ENCODE results near the gene TBC1D9. TPM values are rescaled to one million over a fixed set of nuclear protein-coding genes. Genes with fewer than 3 reads are reported as not detected.

TBC1D9 gene
- polyA plus RNA-seq, 1 donor (not counting 4 experiments of a cell fraction or from before 2014, with no cell fraction given): 11.6 TPM

DNA sequence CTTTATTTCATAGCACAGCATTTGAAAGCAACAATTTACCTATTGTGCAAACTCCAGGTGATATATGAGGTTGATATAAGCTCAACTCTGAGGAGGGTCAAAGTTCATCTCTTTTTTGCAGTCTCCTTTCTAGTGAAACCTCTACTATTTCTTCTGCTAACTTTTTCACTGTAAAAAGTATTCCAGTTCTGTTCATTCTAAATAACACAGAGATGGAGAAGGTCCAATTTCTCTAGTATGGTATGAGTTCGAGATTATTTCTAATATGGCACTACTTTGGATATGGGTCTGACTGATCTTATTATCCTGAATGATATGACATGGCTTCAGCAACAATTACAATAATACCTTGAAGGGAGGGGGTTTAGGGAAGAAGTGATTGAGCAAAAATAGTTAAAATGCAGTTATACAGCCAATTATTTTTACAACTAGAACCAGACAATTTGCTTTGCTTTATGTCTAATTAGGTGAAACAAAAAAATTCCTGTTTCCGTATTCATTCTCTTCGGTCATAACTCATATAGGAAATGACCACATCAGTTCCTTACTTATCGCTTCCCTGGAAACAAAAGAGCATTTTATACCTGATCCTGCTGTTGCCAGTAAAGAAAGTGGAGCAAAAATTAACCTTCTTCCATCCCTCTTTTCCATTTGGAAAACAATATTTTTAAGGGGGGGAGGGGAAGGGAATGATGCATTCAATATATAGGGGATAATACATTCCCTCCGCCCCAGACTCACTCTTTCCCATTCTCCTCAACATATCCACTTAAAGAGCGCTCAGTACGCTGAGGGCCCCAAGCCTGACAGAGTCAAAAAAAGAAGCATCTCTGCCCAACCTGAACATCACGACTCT, 1.0 kb downstream of the TBC1D9 start:
- FAIRE-seq (no peak), DNase-seq (ENCODE audit: low read depth, low spot score) (no peak)
- Histone ChIP-seq H3K27ac (ENCODE audit: control insufficient read depth, insufficient read depth, low read length) (peak overlapping the region; percentile 68), H3K9me3 (ENCODE audit: control insufficient read depth, low read depth, low read length) (no peaks in the 10 kb centered on the region), H3K4me2 (ENCODE audit: control insufficient read depth, extremely low read depth, insufficient read depth, low read depth, low read length) (peak overlapping the region; percentile 55), H3K27me3 (ENCODE audit: control insufficient read depth, extremely low read depth, insufficient read depth, low read length) (no peaks in the 10 kb centered on the region), H3K9me1 (ENCODE audit: control insufficient read depth, extremely low read depth, insufficient read depth, low read length) (no peaks in the 10 kb centered on the region), H4K20me1 (ENCODE audit: control insufficient read depth, extremely low read depth, insufficient read depth, low read length) (no peaks in the 10 kb centered on the region), H3K79me2 (ENCODE audit: control insufficient read depth, insufficient read depth, low read length) (peaks cover 8% of the 10 kb centered on the region), H3K9ac (ENCODE audit: control insufficient read depth, extremely low read depth, insufficient read depth, low read length) (peak overlapping the region; percentile 85), H3K36me3 (ENCODE audit: control insufficient read depth in 2 of 2, extremely low read depth in 1 of 2, insufficient read depth in 2 of 2, low read length in 2 of 2) (no peaks in the 10 kb centered on the region), H3K4me1 (ENCODE audit: control insufficient read depth, extremely low read depth, insufficient read depth, low read length) (peaks cover 12% of the 10 kb centered on the region), H3K4me3 (ENCODE audit: control insufficient read depth in 2 of 3, extremely low read depth in 1 of 3, insufficient read depth in 2 of 3, low read depth in 1 of 3, low read length in 3 of 3) (peak overlapping the region; percentile 79 to 87 (median 83)), H2AFZ (ENCODE audit: control insufficient read depth, low read length) (peak overlapping the region; percentile 82)
- no peak for TF ChIP-seq EZH2 (IDR thresholded peaks at IDR 0.05; ENCODE audit: low read length)
- TF ChIP-seq, protein P1, sequence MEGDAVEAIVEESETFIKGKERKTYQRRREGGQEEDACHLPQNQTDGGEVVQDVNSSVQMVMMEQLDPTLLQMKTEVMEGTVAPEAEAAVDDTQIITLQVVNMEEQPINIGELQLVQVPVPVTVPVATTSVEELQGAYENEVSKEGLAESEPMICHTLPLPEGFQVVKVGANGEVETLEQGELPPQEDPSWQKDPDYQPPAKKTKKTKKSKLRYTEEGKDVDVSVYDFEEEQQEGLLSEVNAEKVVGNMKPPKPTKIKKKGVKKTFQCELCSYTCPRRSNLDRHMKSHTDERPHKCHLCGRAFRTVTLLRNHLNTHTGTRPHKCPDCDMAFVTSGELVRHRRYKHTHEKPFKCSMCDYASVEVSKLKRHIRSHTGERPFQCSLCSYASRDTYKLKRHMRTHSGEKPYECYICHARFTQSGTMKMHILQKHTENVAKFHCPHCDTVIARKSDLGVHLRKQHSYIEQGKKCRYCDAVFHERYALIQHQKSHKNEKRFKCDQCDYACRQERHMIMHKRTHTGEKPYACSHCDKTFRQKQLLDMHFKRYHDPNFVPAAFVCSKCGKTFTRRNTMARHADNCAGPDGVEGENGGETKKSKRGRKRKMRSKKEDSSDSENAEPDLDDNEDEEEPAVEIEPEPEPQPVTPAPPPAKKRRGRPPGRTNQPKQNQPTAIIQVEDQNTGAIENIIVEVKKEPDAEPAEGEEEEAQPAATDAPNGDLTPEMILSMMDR (optimal IDR thresholded peaks at IDR 0.05 in 1 of 3, IDR thresholded peaks at IDR 0.05 in 1 of 3, conservative IDR thresholded peaks at IDR 0.05 in 1 of 3; ENCODE audit: extremely low read depth in 1 of 3, insufficient read depth in 2 of 3, low read length in 3 of 3): no peak
- dilution Hi-C loops (cut with MboI; ENCODE audit: extremely low pct_ligation_motif_present, low sequenced_read_pairs): no loop called here

DNA sequence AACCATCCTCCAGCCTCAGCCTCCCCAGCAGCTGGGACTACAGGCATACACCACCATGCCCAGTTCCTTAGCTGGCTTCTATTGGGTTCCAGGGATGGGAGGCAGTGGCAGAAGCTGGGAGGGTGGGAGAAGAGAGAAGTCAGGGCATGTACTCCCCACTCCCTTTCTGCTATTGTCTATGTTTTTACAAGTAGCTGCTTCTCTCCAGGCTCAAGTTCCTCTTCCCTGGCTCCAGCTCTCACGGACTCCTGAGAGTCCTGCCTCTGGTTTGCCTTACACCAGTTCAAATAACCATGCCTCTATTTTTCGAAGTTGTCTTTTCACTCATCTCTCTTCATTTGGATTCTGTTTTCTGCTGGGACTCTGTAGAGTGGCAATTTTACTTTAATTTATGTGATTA, 2.9 kb downstream of the TBC1D9 start:
- Histone ChIP-seq H3K4me1 (ENCODE audit: control insufficient read depth, extremely low read depth, insufficient read depth, low read length) (peaks cover 12% of the 10 kb centered on the region), H3K9me3 (ENCODE audit: control insufficient read depth, low read depth, low read length) (no peaks in the 10 kb centered on the region), H3K9ac (ENCODE audit: control insufficient read depth, extremely low read depth, insufficient read depth, low read length) (no peak overlapping the region), H3K36me3 (ENCODE audit: control insufficient read depth in 2 of 2, extremely low read depth in 1 of 2, insufficient read depth in 2 of 2, low read length in 2 of 2) (no peaks in the 10 kb centered on the region), H3K79me2 (ENCODE audit: control insufficient read depth, insufficient read depth, low read length) (peaks cover 12% of the 10 kb centered on the region), H3K9me1 (ENCODE audit: control insufficient read depth, extremely low read depth, insufficient read depth, low read length) (no peaks in the 10 kb centered on the region), H3K4me3 (ENCODE audit: control insufficient read depth in 2 of 3, extremely low read depth in 1 of 3, insufficient read depth in 2 of 3, low read depth in 1 of 3, low read length in 3 of 3) (no peak overlapping the region), H3K27me3 (ENCODE audit: control insufficient read depth, extremely low read depth, insufficient read depth, low read length) (no peaks in the 10 kb centered on the region), H2AFZ (ENCODE audit: control insufficient read depth, low read length) (no peak overlapping the region), H4K20me1 (ENCODE audit: control insufficient read depth, extremely low read depth, insufficient read depth, low read length) (no peaks in the 10 kb centered on the region), H3K4me2 (ENCODE audit: control insufficient read depth, extremely low read depth, insufficient read depth, low read depth, low read length) (no peak overlapping the region), H3K27ac (ENCODE audit: control insufficient read depth, insufficient read depth, low read length) (no peak overlapping the region)
- no peak for DNase-seq (ENCODE audit: low read depth, low spot score)
- no peak for TF ChIP-seq EZH2 (IDR thresholded peaks at IDR 0.05; ENCODE audit: low read length)
- TF ChIP-seq, protein P1 (optimal IDR thresholded peaks at IDR 0.05 in 1 of 3, IDR thresholded peaks at IDR 0.05 in 1 of 3, conservative IDR thresholded peaks at IDR 0.05 in 1 of 3; ENCODE audit: extremely low read depth in 1 of 3, insufficient read depth in 2 of 3, low read length in 3 of 3): no peak
- dilution Hi-C loops (cut with MboI; ENCODE audit: extremely low pct_ligation_motif_present, low sequenced_read_pairs): no loop called here
- no peak for FAIRE-seq
